ENCODE data around the gene NSUN7.

DNA sequence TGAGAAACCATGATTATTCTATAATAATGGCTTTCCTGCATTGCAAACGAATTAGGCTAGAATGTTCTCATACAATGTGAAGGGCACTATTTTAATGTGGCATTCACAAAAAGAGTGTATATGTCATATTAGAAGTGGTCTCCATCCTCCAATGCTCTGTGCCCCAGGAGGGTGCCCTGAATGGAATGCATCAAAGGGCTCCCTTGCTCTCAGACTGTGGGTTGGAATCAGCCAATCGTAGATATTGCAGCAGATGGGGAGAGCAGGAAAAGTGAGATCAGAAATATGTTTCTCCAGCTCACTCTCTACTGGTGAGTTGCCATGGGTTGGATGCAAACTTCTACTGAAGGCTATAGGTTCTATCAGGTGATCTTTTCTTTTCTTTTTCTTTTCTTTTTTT, 11.9 kb upstream of the NSUN7 start:
- no peak for TF ChIP-seq ZNF274 (IDR thresholded peaks at IDR 0.05; ENCODE audit: low read depth, low read length)
- no peak for TF ChIP-seq SUZ12 (IDR thresholded peaks at IDR 0.05; ENCODE audit: extremely low read depth, insufficient read depth, insufficient read length)
- no peak for TF ChIP-seq YY1 (IDR thresholded peaks at IDR 0.05; ENCODE audit: insufficient read depth, insufficient read length)
